Neural cell (in vitro differentiated cells): ENCODE data around the gene CASP1. TPM values are rescaled to one million over a fixed set of nuclear protein-coding genes. Genes with fewer than 3 reads are reported as not detected.
"Not testable (repeated sequence)": the region's sequence is repeated elsewhere in the genome, so short reads cannot be mapped to it uniquely, and the experiment has no call there.

Source experiments
- H2AFZ ChIP-seq: fragments of 200-600, 300-800 bp; sonication (generic), shearing (Covaris generic); 2 replicates; pipeline ENCODE4 v1.6.0; 2014; ENCODE audit warnings: low read depth, mild to moderate bottlenecking, antibody characterized with exemption, low read length, moderate library complexity
- H3F3A ChIP-seq: fragments of 200-600 bp; shearing (Covaris generic); 2 replicates; pipeline ENCODE4 v1.6.1; 2016; ENCODE audit warnings: mild to moderate bottlenecking, moderate library complexity, mixed read lengths, antibody characterized with exemption, low read length; ENCODE audit not compliant: insufficient read depth, poor library complexity, severe bottlenecking
- H3K27ac ChIP-seq: fragments of 200-600, 300-800 bp; sonication (generic), shearing (Covaris generic); 2 replicates; pipeline ENCODE4 v1.5.1; 2014; ENCODE audit warnings: mild to moderate bottlenecking, low read length, moderate library complexity
- H3K27me3 ChIP-seq: fragments of 300-800, 200-600 bp; sonication (generic), shearing (Covaris generic); 2 replicates; pipeline ENCODE4 v1.6.0; 2014; ENCODE audit warnings: mild to moderate bottlenecking, low read depth, low read length, moderate library complexity; ENCODE audit not compliant: insufficient read depth
- H3K36me3 ChIP-seq: fragments of 300-800, 200-600 bp; sonication (generic), shearing (Covaris generic); 2 replicates; pipeline ENCODE4 v1.5.1; 2014; ENCODE audit warnings: mild to moderate bottlenecking, antibody characterized with exemption, low read length, moderate library complexity; ENCODE audit not compliant: insufficient read depth
- H3K4me2 ChIP-seq: fragments of 300-800, 200-600 bp; sonication (generic), shearing (Covaris generic); 2 replicates; pipeline ENCODE4 v1.6.0; 2014; ENCODE audit warnings: mild to moderate bottlenecking, low read length
- H3K4me3 ChIP-seq: fragments of 300-800, 200-600 bp; sonication (generic), shearing (Covaris generic); 2 replicates; pipeline ENCODE4 v1.5.1; 2014; ENCODE audit warnings: mild to moderate bottlenecking, low read length, moderate library complexity
- H3K79me2 ChIP-seq: fragments of 200-600 bp; shearing (Covaris generic); replicated peaks from 2 replicates; pipeline ENCODE4 v1.6.0; 2014; ENCODE audit warnings: mild to moderate bottlenecking, low read length, moderate library complexity; ENCODE audit not compliant: insufficient read depth
- H3K9ac ChIP-seq: fragments of 300-800, 200-600 bp; sonication (generic), shearing (Covaris generic); 2 replicates; pipeline ENCODE4 v1.6.1; 2016; ENCODE audit warnings: mild to moderate bottlenecking, low read length, mixed read lengths
- H3K9me2 ChIP-seq: fragments of 200-600 bp; shearing (Covaris generic); 2 replicates; pipeline ENCODE4 v1.6.1; 2016; ENCODE audit warnings: mild to moderate bottlenecking, low read length, mixed read lengths; ENCODE audit not compliant: insufficient read depth
- H3K9me3 ChIP-seq: fragments of 200-600, 300-800 bp; sonication (generic), shearing (Covaris generic); 2 replicates; pipeline ENCODE4 v1.6.1; 2016; ENCODE audit warnings: mild to moderate bottlenecking, mixed run types, low read length, moderate library complexity, mixed read lengths
- H4K20me1 ChIP-seq: fragments of 200-600 bp; shearing (Covaris generic); 2 replicates; pipeline ENCODE4 v1.6.1; 2016; ENCODE audit warnings: mild to moderate bottlenecking, mixed run types; ENCODE audit not compliant: insufficient read depth
- CTCF ChIP-seq: fragments of 450-650 bp; IDR thresholded peaks from 2 replicates; pipeline ENCODE4 v1.5.1; 2014; ENCODE audit warnings: antibody characterized with exemption, mild to moderate bottlenecking, moderate library complexity; ENCODE audit not compliant: poor library complexity, severe bottlenecking
- EP300 ChIP-seq: fragments of 450-650 bp; conservative IDR thresholded peaks from 2 replicates; pipeline ENCODE4 v1.6.1; 2014; ENCODE audit warnings: antibody characterized with exemption, mild to moderate bottlenecking, moderate library complexity; ENCODE audit not compliant: poor library complexity, severe bottlenecking
- EZH2 ChIP-seq: fragments of 200-600, 300-800 bp; shearing (Covaris generic), sonication (generic); IDR thresholded peaks from 2 replicates; pipeline ENCODE4 v1.6.1; 2014; ENCODE audit warnings: antibody characterized with exemption, low read length, borderline replicate concordance, mild to moderate bottlenecking; ENCODE audit not compliant: insufficient read depth, poor library complexity, severe bottlenecking
- MXI1 ChIP-seq: fragments of 450-650 bp; conservative IDR thresholded peaks from 2 replicates; pipeline ENCODE4 v1.6.1; 2014; ENCODE audit warnings: antibody characterized with exemption, mild to moderate bottlenecking; ENCODE audit not compliant: poor library complexity, severe bottlenecking
- POLR2AphosphoS5 ChIP-seq: IDR thresholded peaks from 2 replicates; pipeline ENCODE4 v1.6.1; 2012
- REST ChIP-seq: IDR thresholded peaks from 2 replicates; pipeline ENCODE4 v1.6.1; 2012; ENCODE audit warnings: borderline replicate concordance
- SMC3 ChIP-seq: fragments of 450-650 bp; conservative IDR thresholded peaks from 2 replicates; pipeline ENCODE4 v1.6.1; 2014; ENCODE audit warnings: antibody characterized with exemption, mild to moderate bottlenecking, moderate library complexity; ENCODE audit not compliant: poor library complexity
- TAF1 ChIP-seq: IDR thresholded peaks from 2 replicates; pipeline ENCODE4 v1.6.1; 2012; ENCODE audit warnings: low read depth
- polyA plus RNA-seq: library from polyadenylated mRNA; depleted of rRNA; stranded (reverse); fragments of >200 nt; gene quantifications from 2 replicates; pipeline ENCODE4 v1.2.3, GENCODE V29; 2014

The CASP1 gene
- polyA plus RNA-seq, 1 donor from 2014 or later: not detected

GRCh38 chr11:105063245-105063941, 28.4 kb upstream of the CASP1 start:
- H3K27me3 ChIP-seq, H3K27ac ChIP-seq, H3K9me2 ChIP-seq, H3F3A ChIP-seq, H3K36me3 ChIP-seq, H2AFZ ChIP-seq, H3K9me3 ChIP-seq, H4K20me1 ChIP-seq, H3K4me2 ChIP-seq, H3K9ac ChIP-seq, H3K79me2 ChIP-seq, H3K4me3 ChIP-seq: not testable (repeated sequence)

- H3K27ac ChIP-seq: no peak overlapping the region
- H3K9me3 ChIP-seq: no peaks in the 10 kb centered on the region
- no peaks in the 10 kb centered on the region for H3F3A ChIP-seq
These were observed 22.5 kb upstream of the CASP1 start for GRCh38 chr11:105057432-105057831.

GRCh38 chr11:105056446-105056845, 21.5 kb upstream of the CASP1 start:
- Histone ChIP-seq H3F3A (no peaks in the 10 kb centered on the region), H3K27me3 (no peaks in the 10 kb centered on the region), H3K9ac (no peak overlapping the region), H3K79me2 (no peaks in the 10 kb centered on the region), H3K4me3 (no peak overlapping the region), H3K27ac (no peak overlapping the region), H2AFZ (no peak overlapping the region), H3K9me3 (no peaks in the 10 kb centered on the region), H3K4me2 (no peak overlapping the region), H3K36me3 (no peaks in the 10 kb centered on the region), H3K9me2 (no peaks in the 10 kb centered on the region), H4K20me1 (no peaks in the 10 kb centered on the region)
- TF ChIP-seq EZH2 (no peak), MXI1 (no peak), SMC3 (no peak), POLR2AphosphoS5 (no peak), REST (no peak), TAF1 (no peak), CTCF (no peak)

More at GRCh38 chr11:105057432-105057831, 22.5 kb upstream of the CASP1 start:
- Histone ChIP-seq H3K27me3 (no peaks in the 10 kb centered on the region), H3K9me2 (no peaks in the 10 kb centered on the region), H2AFZ (no peak overlapping the region), H3K4me3 (no peak overlapping the region), H3K4me2 (no peak overlapping the region), H3K9ac (no peak overlapping the region), H4K20me1 (no peaks in the 10 kb centered on the region), H3K36me3 (no peaks in the 10 kb centered on the region), H3K79me2 (no peaks in the 10 kb centered on the region)
- no peak for TF ChIP-seq TAF1
- TF ChIP-seq SMC3: no peak
- TF ChIP-seq EP300: no peak
- no peak for TF ChIP-seq POLR2AphosphoS5
- TF ChIP-seq EZH2: no peak
- no peak for TF ChIP-seq CTCF
